ENCODE results near the gene MAFG. TPM values are rescaled to one million over a fixed set of nuclear protein-coding genes. Genes with fewer than 3 reads are reported as not detected.

MAFG gene
- polyA plus RNA-seq, 1 donor from 2014 or later, result 11.8 TPM

DNA sequence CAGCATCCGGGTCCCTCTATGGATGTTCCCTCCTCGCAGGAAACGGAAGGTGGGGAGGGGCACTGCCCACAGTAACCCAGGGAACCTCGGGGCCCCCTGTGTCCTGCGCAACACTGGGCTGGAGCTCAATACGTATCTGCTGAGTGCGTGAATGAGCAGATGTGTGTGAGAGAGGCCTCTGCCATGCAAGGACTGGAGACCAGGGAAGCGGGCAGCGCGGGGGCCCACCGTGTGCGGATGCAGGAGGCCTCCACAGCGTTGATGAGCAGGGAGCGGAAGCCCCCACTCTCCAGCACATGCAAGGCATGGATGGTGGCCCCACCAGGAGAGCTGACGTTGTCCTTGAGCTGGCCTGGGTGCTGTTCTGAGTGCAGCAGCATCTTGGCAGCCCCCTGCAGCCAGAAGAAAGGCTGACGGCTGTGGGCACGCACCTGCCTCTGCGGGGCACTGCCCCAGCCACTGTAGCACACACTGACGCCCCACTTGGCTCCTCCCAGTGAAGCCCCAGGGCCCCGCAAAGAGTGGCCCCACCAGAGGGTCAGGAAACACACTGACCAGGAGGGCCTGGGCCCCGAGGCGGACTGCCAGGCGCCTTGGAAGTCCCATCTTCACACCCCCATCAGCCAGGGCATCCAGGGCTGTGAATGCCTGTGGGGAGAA, 6.7 kb upstream of the MAFG start:
- no peaks in the 10 kb centered on the region for H4K20me1 ChIP-seq (ENCODE audit: insufficient read depth)
- no peaks in the 10 kb centered on the region for H3K79me2 ChIP-seq (replicated peaks; ENCODE audit: insufficient read depth, low read length)
- H3K4me2 ChIP-seq (ENCODE audit: low read length), result no peak overlapping the region
- no peak for TF ChIP-seq RAD21 (conservative IDR thresholded peaks at IDR 0.05)
- no peaks in the 10 kb centered on the region for H3K9me3 ChIP-seq (ENCODE audit: low read length)
- no peaks in the 10 kb centered on the region for H3K27me3 ChIP-seq (ENCODE audit: insufficient read depth, low read depth, low read length)
- no peak overlapping the region for H3K27ac ChIP-seq (ENCODE audit: low read length)
- H3K9ac ChIP-seq (ENCODE audit: low read length), result no peak overlapping the region
- no peaks in the 10 kb centered on the region for H3K36me3 ChIP-seq (ENCODE audit: insufficient read depth, low read length)
- H3K9me2 ChIP-seq (ENCODE audit: insufficient read depth, low read length), result no peaks in the 10 kb centered on the region
- no peaks in the 10 kb centered on the region for H3F3A ChIP-seq (ENCODE audit: insufficient read depth, low read length, poor library complexity, severe bottlenecking)
- no peak overlapping the region for H2AFZ ChIP-seq (ENCODE audit: low read depth, low read length)
- no peak overlapping the region for H3K4me3 ChIP-seq (ENCODE audit: low read length)

DNA sequence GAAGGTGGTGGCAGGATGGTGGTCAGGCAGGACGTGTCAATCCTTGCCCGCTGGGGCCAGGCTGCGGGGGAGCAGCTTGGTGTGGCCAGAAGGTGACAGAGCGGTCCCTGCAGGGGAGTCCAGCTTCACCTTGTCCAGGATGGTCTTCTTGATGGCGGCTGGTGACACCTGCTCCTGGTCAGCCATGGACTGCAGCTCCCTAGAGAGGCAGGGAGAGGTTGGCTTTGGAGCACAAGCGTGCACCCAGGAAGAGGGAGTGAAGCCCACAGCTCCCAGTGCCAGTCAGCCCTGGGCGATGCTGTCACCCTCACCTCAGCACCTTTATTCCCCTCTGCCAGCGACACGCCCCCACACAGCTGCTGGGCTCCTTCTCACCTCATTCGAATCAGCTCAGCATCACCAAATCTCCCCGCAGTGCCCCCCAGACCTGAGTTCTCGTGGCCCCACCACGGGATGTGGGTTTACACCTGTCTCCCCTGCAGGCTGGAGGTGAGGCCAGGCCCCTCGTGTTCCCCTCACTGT, 5.7 kb upstream of the MAFG start:
- Histone ChIP-seq H3K9me2 (ENCODE audit: insufficient read depth, low read length) (no peaks in the 10 kb centered on the region), H4K20me1 (ENCODE audit: insufficient read depth) (no peaks in the 10 kb centered on the region), H3K36me3 (ENCODE audit: insufficient read depth, low read length) (no peaks in the 10 kb centered on the region), H3K27ac (ENCODE audit: low read length) (no peak overlapping the region), H3K4me2 (ENCODE audit: low read length) (no peak overlapping the region), H3K27me3 (ENCODE audit: insufficient read depth, low read depth, low read length) (no peaks in the 10 kb centered on the region), H3F3A (ENCODE audit: insufficient read depth, low read length, poor library complexity, severe bottlenecking) (no peaks in the 10 kb centered on the region), H3K9me3 (ENCODE audit: low read length) (no peaks in the 10 kb centered on the region), H2AFZ (ENCODE audit: low read depth, low read length) (no peak overlapping the region), H3K9ac (ENCODE audit: low read length) (no peak overlapping the region), H3K79me2 (replicated peaks; ENCODE audit: insufficient read depth, low read length) (no peaks in the 10 kb centered on the region), H3K4me3 (ENCODE audit: low read length) (no peak overlapping the region)
- TF ChIP-seq EZH2 (IDR thresholded peaks at IDR 0.05; ENCODE audit: borderline replicate concordance, insufficient read depth, low read length, poor library complexity, severe bottlenecking), result no peak
- no peak for TF ChIP-seq CTCF (IDR thresholded peaks at IDR 0.05; ENCODE audit: poor library complexity, severe bottlenecking)
- no peak for TF ChIP-seq REST (IDR thresholded peaks at IDR 0.05; ENCODE audit: borderline replicate concordance)
- TF ChIP-seq RAD21 (conservative IDR thresholded peaks at IDR 0.05), result no peak
- no peak for TF ChIP-seq POLR2AphosphoS5 (IDR thresholded peaks at IDR 0.05)
- no peak for TF ChIP-seq TAF1 (IDR thresholded peaks at IDR 0.05; ENCODE audit: low read depth)
- TF ChIP-seq EP300 (conservative IDR thresholded peaks at IDR 0.05; ENCODE audit: poor library complexity, severe bottlenecking), result no peak
- no peak for TF ChIP-seq SMC3 (conservative IDR thresholded peaks at IDR 0.05; ENCODE audit: poor library complexity)
- no peak for TF ChIP-seq MXI1 (conservative IDR thresholded peaks at IDR 0.05; ENCODE audit: poor library complexity, severe bottlenecking)
